ENCODE data around the gene CREB5. TPM values are rescaled to one million over a fixed set of nuclear protein-coding genes. Genes with fewer than 3 reads are reported as not detected.

CREB5 gene
- total and polyA plus RNA-seq, 2 of the 8 experiments (the other 6 are each of a cell fraction or from before 2014, with no cell fraction given): 2.4 to 2.7 TPM

DNA sequence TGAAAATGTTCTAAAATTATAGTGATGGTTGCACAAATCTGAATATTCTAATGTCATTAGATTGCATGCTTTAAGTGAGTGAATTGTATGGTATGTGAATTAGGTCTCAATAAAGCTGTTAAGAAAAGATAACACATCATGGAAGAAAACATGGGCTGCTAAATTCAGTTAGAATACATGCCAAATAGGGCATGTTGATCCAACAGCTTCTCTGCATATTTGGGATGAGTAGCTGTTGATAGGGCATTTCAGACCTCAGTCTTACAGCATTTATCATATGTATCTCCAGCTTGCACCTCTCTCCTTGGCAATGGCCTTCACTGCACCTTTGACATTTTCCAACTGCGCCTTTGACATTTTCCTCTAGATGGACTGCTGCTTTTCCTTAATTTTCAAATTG, 13.2 kb downstream of the CREB5 start:
- Histone ChIP-seq H3K14ac (ENCODE audit: insufficient read length) (no peak overlapping the region), H2AFZ (ENCODE audit: low read length) (no peak overlapping the region), H3K27ac (ENCODE audit: low read depth, low read length) (no peak overlapping the region), H2BK15ac (ENCODE audit: low read length) (no peak overlapping the region), H3K4me1 (replicated peaks in 1 of 4; ENCODE audit: control insufficient read depth in 3 of 4, insufficient read depth in 4 of 4, low read length in 3 of 4) (peaks cover 0 to 4% (median 0%) of the 10 kb centered on the region in 4 experiments; a peak in 2 of 7 replicates), H3K56ac (replicated peaks; ENCODE audit: insufficient read length, low read depth, low read length) (no peak overlapping the region), H3K27me3 (replicated peaks in 1 of 4; ENCODE audit: control insufficient read depth in 3 of 4, extremely low read depth in 1 of 4, insufficient read depth in 3 of 4, low read length in 3 of 4) (no peaks in the 10 kb centered on the region; a peak in 1 of 7 replicates), H3K23ac (ENCODE audit: insufficient read length) (no peak overlapping the region), H4K8ac (ENCODE audit: extremely low read depth, insufficient read depth, low read length) (no peak overlapping the region), H2BK20ac (ENCODE audit: low read length) (no peak overlapping the region), H4K20me1 (replicated peaks in 1 of 2; ENCODE audit: control insufficient read depth in 1 of 2, insufficient read depth in 2 of 2, low read length in 2 of 2) (no peaks in the 10 kb centered on the region), H3K79me2 (ENCODE audit: control insufficient read depth in 1 of 2, insufficient read depth in 2 of 2, low read length in 2 of 2) (no peaks in the 10 kb centered on the region), H2BK5ac (ENCODE audit: low read depth, low read length) (no peak overlapping the region), H4K91ac (replicated peaks; ENCODE audit: insufficient read length, low read length) (no peak overlapping the region), H3K9ac (replicated peaks in 1 of 4; ENCODE audit: extremely low read depth in 1 of 4, low read depth in 3 of 4, low read length in 3 of 4) (no peak overlapping the region), H2AK5ac (ENCODE audit: low read depth, low read length) (no peak overlapping the region), H4K5ac (ENCODE audit: insufficient read length, low read depth, low read length) (no peak overlapping the region), H3K4me3 (ENCODE audit: extremely low read depth in 1 of 4, insufficient read depth in 2 of 4, low read depth in 3 of 4, low read length in 4 of 4) (no peak overlapping the region), H3K18ac (ENCODE audit: extremely low read depth, low read length) (no peak overlapping the region), H3K9me3 (ENCODE audit: insufficient read depth in 2 of 2, low read depth in 1 of 2, low read length in 1 of 2) (no peaks in the 10 kb centered on the region), H3K4me2 (ENCODE audit: insufficient read depth in 1 of 2, low read depth in 2 of 2, low read length in 2 of 2) (no peak overlapping the region), H3K36me3 (ENCODE audit: control insufficient read depth in 2 of 4, insufficient read depth in 4 of 4, low read length in 3 of 4) (no peaks in the 10 kb centered on the region), H2BK120ac (replicated peaks; ENCODE audit: low read depth, low read length) (no peak overlapping the region), H3K4ac (replicated peaks; ENCODE audit: insufficient read length, low read depth, low read length) (no peak overlapping the region), H3K79me1 (ENCODE audit: low read depth, low read length) (no peaks in the 10 kb centered on the region), H2BK12ac (ENCODE audit: low read depth, low read length) (no peak overlapping the region), H3K23me2 (ENCODE audit: low read depth, low read length) (no peaks in the 10 kb centered on the region)
- FAIRE-seq (no peak), DNase-seq (ENCODE audit: low read depth in 1 of 2, low spot score in 2 of 2) (no peak)
- ChIA-PET CTCF (ENCODE audit: partially characterized antibody) (interaction anchor here (0.6 to 1.5 kb wide), 4 partner anchors 11 to 34 kb away, joined by 3 to 7 read pairs (median 3); no protein-coding TSS in a partner anchor), POLR2A (ENCODE audit: partially characterized antibody) (interaction anchor here (1.2 kb wide), 1 partner anchor 8 kb away, joined by 3 read pairs; no protein-coding TSS in a partner anchor)
- 95% methylated on average over 1 of the region's 1 CpG; no CpG with 5 or more reads in 1 of the 2 experiments for WGBS, 2 experiments (ENCODE audit: extremely low coverage in 1 of 2, insufficient coverage in 1 of 2, insufficient read length in 1 of 2, insufficient replicate concordance in 2 of 2, low coverage in 1 of 2, low lambda C conversion rate in 2 of 2, missing lambda C conversion rate in 1 of 2)
- TF ChIP-seq TAF7 (optimal IDR thresholded peaks at IDR 0.05; ENCODE audit: borderline replicate concordance, low read depth, low read length) (no peak), RFX5 (IDR thresholded peaks at IDR 0.05; ENCODE audit: borderline replicate concordance, low read depth, low read length) (no peak), TAF1 (IDR thresholded peaks at IDR 0.05; ENCODE audit: low read depth, low read length) (no peak), JUND (IDR thresholded peaks at IDR 0.05; ENCODE audit: low read length) (no peak), ASH2L (IDR thresholded peaks at IDR 0.05; ENCODE audit: low read length) (no peak), TEAD4 (IDR thresholded peaks at IDR 0.05; ENCODE audit: low read depth, low read length) (no peak), TBP (IDR thresholded peaks at IDR 0.05; ENCODE audit: low read depth, low read length) (no peak), ZNF274 (IDR thresholded peaks at IDR 0.05; ENCODE audit: borderline replicate concordance, extremely low read depth, low read length) (no peak), SAP30 (IDR thresholded peaks at IDR 0.05; ENCODE audit: insufficient read depth, insufficient replicate concordance, low read length) (no peak), CHD1 (IDR thresholded peaks at IDR 0.05; ENCODE audit: low read depth, low read length) (no peak), KDM5A (IDR thresholded peaks at IDR 0.05; ENCODE audit: low read length) (no peak), SP4 (IDR thresholded peaks at IDR 0.05; ENCODE audit: low read length) (no peak)
- TF ChIP-seq, protein P1, sequence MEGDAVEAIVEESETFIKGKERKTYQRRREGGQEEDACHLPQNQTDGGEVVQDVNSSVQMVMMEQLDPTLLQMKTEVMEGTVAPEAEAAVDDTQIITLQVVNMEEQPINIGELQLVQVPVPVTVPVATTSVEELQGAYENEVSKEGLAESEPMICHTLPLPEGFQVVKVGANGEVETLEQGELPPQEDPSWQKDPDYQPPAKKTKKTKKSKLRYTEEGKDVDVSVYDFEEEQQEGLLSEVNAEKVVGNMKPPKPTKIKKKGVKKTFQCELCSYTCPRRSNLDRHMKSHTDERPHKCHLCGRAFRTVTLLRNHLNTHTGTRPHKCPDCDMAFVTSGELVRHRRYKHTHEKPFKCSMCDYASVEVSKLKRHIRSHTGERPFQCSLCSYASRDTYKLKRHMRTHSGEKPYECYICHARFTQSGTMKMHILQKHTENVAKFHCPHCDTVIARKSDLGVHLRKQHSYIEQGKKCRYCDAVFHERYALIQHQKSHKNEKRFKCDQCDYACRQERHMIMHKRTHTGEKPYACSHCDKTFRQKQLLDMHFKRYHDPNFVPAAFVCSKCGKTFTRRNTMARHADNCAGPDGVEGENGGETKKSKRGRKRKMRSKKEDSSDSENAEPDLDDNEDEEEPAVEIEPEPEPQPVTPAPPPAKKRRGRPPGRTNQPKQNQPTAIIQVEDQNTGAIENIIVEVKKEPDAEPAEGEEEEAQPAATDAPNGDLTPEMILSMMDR (IDR thresholded peaks at IDR 0.05; ENCODE audit: control extremely low read depth in 1 of 3, insufficient read depth in 1 of 3, low read depth in 1 of 3, low read length in 3 of 3): no peak
